Measurements from ENCODE around the gene PREX1.

GRCh38 chr20:48704761-48705160 is 123.0 kb downstream of the PREX1 start:
- no peak for TF ChIP-seq CTCF (IDR thresholded peaks at IDR 0.05)
- no peak for TF ChIP-seq MXI1 (IDR thresholded peaks at IDR 0.05; ENCODE audit: low read depth, low read length)
- TF ChIP-seq MAX (IDR thresholded peaks at IDR 0.05; ENCODE audit: low read depth), result no peak
- no peak for TF ChIP-seq FOXJ3 (CRISPR knock-in tag; IDR thresholded peaks at IDR 0.05)
- TF ChIP-seq YY1 (IDR thresholded peaks at IDR 0.05; ENCODE audit: low read depth), result no peak
- TF ChIP-seq POLR2AphosphoS5 (IDR thresholded peaks at IDR 0.05; ENCODE audit: low read depth, low read length), result no peak
- no peak for TF ChIP-seq SMC3 (IDR thresholded peaks at IDR 0.05; ENCODE audit: low read depth, low read length)
- no peak for TF ChIP-seq ELF1 (IDR thresholded peaks at IDR 0.05)
- no peak for TF ChIP-seq EZH2phosphoT487 (IDR thresholded peaks at IDR 0.05; ENCODE audit: borderline replicate concordance, low read depth)
- no peak for TF ChIP-seq USF2 (IDR thresholded peaks at IDR 0.05; ENCODE audit: borderline replicate concordance, low read depth, low read length)
- no peak for TF ChIP-seq TAF1 (IDR thresholded peaks at IDR 0.05; ENCODE audit: borderline replicate concordance, low read depth, low read length)
- TF ChIP-seq JUND (IDR thresholded peaks at IDR 0.05), result no peak
